HL-60 (cell line): ENCODE results near the gene DCN.

Experiments
- POLR2AphosphoS5 ChIP-seq: IDR thresholded peaks from 2 replicates; pipeline ENCODE4 v1.6.1; 2012; ENCODE audit warnings: low read depth
- SPI1 ChIP-seq: IDR thresholded peaks from 2 replicates; pipeline ENCODE4 v1.6.1; 2012; ENCODE audit warnings: low read depth, mild to moderate bottlenecking, borderline replicate concordance
- TF ChIP-seq, protein P1 (sequence below): IDR thresholded peaks from one replicate; pipeline ENCODE4 v1.5.1; 2011; ENCODE audit warnings: low read length, control low read depth, inconsistent platforms; ENCODE audit not compliant: insufficient read depth
- TF ChIP-seq, protein P2 (sequence below): IDR thresholded peaks from 2 replicates; pipeline ENCODE4 v1.6.1; 2012; ENCODE audit warnings: low read depth; ENCODE audit not compliant: insufficient replicate concordance

DNA sequence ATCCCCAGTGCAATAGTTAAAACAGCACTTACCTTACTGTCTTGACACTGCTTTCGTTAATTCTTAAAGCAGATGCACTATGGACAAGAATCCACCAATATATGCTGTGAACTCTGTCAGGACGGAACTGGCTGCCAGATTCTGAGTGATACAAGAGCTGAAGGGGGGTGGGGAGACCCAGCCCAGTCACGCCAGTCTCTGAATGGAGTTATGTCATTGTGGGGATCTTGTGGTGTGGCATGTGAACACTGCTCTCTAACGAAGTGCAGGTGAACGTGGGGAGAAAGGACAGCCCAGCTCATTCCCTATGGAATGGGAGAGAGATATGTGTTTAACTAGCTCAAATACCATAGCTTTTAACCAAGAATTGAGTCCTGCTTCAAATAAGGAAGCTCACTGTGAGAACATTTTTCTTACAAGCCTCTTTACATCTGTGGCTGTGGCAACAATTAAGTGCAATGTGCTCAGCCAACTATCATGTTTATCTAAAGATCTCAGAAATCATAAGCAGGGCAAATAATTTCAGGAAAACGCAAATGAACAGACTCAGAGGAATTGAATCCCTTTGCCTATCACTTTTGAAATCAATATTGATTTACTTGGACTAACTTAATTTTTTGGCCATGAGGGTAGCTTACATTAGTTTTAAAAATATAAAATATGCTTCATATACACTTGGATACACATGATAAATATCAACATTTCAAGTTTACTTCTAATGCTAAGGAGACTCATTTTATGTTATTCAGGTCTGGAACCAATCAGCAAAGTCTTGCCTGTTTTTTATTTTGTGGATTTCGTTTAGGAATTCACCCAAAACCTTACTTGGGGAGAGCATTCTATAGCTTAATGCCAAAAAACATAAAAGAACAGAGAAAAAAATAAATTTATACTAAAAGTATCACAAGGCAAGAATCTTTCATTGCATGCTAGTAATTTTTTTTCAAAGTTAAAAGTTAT is 71.0 kb downstream of the DCN start, which contains the start of gene LUM:
- TF ChIP-seq, protein P1, sequence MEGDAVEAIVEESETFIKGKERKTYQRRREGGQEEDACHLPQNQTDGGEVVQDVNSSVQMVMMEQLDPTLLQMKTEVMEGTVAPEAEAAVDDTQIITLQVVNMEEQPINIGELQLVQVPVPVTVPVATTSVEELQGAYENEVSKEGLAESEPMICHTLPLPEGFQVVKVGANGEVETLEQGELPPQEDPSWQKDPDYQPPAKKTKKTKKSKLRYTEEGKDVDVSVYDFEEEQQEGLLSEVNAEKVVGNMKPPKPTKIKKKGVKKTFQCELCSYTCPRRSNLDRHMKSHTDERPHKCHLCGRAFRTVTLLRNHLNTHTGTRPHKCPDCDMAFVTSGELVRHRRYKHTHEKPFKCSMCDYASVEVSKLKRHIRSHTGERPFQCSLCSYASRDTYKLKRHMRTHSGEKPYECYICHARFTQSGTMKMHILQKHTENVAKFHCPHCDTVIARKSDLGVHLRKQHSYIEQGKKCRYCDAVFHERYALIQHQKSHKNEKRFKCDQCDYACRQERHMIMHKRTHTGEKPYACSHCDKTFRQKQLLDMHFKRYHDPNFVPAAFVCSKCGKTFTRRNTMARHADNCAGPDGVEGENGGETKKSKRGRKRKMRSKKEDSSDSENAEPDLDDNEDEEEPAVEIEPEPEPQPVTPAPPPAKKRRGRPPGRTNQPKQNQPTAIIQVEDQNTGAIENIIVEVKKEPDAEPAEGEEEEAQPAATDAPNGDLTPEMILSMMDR: no peak
- TF ChIP-seq, protein P2, sequence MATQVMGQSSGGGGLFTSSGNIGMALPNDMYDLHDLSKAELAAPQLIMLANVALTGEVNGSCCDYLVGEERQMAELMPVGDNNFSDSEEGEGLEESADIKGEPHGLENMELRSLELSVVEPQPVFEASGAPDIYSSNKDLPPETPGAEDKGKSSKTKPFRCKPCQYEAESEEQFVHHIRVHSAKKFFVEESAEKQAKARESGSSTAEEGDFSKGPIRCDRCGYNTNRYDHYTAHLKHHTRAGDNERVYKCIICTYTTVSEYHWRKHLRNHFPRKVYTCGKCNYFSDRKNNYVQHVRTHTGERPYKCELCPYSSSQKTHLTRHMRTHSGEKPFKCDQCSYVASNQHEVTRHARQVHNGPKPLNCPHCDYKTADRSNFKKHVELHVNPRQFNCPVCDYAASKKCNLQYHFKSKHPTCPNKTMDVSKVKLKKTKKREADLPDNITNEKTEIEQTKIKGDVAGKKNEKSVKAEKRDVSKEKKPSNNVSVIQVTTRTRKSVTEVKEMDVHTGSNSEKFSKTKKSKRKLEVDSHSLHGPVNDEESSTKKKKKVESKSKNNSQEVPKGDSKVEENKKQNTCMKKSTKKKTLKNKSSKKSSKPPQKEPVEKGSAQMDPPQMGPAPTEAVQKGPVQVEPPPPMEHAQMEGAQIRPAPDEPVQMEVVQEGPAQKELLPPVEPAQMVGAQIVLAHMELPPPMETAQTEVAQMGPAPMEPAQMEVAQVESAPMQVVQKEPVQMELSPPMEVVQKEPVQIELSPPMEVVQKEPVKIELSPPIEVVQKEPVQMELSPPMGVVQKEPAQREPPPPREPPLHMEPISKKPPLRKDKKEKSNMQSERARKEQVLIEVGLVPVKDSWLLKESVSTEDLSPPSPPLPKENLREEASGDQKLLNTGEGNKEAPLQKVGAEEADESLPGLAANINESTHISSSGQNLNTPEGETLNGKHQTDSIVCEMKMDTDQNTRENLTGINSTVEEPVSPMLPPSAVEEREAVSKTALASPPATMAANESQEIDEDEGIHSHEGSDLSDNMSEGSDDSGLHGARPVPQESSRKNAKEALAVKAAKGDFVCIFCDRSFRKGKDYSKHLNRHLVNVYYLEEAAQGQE: no peak
- no peak for TF ChIP-seq POLR2AphosphoS5
- no peak for TF ChIP-seq SPI1
